GM04503 (cell line): ENCODE measurements around the gene CDC42BPA.
"Not testable (repeated sequence)": the region's sequence is repeated elsewhere in the genome, so short reads cannot be mapped to it uniquely, and the experiment has no call there.

Experiments
- DNase-seq: peaks from one replicate; pipeline ENCODE4 v3.0.0-alpha.2; 2012; ENCODE audit warnings: low read depth

CDC42BPA gene

DNA sequence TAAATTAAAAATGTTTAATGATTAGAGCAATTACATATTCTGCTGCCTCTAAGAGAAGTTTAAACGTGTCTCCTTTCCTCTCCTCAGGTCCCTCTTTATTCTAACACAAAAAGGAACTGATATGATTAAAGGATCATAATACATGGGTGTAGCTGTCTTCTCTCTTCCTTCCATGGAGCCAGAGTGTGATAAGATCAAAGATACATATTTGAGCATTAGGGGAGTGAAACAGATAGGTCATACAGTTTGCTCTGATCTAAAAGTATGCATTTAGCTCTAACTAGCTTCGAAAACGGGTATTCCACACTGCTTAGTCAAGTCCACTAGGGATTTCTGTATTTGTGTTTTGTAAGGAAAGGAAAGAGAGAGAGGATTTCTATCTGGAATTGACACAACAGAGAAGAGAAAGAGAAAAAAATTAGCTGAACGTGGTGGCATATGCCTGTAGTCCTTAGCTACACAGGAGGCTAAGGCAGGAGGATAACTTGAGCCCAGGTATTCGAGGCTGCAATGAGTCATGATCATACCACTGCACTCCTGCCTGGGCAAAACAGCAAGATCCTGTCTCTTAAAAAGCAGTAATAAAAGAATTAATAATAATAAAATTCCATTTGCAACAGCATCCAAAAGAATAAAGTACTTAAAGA, 63.1 kb downstream of the CDC42BPA start:
- DNase-seq, result no peak

DNA sequence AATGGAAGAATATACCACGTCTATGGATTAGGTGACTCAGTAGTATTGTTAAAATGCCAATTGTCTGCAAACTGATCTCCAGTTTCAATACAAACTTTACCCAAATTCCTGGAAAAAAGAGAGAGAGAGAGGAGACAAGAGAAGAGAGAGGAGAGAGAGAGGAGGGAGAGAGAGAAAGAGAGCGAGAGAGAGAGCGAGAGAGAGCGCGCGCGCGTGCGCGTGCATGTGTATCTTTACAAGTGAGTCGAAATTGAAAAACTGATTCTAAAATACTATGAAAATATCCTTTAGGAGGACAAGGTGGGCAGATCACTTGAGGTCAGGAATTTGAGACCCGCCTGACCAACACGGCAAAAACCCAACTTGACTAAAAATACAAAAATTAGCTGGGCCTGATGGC, 65.2 kb downstream of the CDC42BPA start:
- no peak for DNase-seq

DNA sequence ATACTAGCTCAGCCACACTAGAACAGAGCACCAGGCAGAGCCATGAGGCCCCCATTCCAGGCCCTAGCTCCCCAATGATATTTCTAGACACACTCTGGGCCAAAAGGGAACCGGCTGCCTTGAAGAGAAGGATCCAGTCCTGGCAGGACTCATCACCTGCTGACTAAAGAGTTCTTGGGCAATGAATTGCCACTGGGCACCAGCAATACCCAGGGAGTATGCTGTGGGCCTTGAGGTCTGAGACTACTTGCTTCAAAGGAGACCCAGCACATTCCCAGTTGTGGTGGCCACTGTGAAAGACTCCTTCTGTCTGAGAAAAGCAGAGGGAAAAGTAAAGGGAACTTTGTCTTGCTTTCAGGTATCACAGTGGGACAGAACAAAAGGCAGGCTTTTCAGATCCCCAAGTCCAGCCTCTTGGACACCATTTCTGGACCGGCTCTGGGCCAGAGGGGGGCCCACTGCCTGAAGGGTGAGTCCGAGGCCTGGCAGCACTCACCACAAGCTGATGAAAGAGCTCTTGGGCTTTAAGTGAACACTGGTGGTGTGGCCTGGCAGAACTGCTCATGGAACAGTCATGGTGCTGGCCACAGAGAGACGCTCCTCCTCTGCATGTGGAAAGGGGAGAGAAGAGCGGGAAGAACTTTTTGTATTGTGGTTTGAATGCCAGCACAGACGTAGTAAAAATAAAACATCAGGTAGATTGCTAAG, 72.5 kb downstream of the CDC42BPA start:
- DNase-seq, result no peak

DNA sequence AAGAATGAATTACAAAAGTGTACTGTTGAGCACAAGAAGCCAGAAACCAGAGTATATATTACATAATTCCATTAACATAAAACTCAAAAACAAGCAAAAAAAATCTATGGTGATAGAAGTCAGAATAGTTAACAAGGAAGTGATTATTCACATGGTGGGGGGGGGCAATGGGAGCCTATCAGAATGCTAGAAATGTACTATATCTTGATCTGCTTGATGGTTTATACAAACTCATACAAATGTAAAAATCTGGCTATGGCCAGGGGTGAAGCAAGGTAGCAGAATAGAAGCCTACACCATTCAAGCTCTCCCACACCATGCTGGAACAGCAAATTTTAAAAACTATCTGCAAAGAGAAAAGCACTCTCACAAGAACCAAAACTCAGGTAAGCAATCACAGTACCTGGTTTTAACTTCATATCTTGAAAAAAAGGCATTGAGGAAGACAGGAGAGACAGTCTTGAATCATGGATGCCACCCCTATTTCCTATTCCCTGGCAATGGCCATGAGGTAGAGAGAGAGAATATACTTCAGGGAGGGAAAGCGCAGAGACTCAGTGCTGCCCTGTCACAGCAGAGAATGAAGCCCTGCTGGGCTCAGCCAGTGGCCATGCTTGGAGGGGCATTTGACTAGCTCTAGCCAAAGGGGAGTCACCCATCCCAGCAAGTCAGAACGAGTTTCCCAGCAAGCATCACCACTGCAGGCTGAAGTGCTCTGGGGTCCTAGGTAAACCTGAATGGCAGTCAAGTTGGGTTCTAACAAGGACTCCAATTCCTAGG, 73.8 kb downstream of the CDC42BPA start:
- DNase-seq, result no peak

DNA sequence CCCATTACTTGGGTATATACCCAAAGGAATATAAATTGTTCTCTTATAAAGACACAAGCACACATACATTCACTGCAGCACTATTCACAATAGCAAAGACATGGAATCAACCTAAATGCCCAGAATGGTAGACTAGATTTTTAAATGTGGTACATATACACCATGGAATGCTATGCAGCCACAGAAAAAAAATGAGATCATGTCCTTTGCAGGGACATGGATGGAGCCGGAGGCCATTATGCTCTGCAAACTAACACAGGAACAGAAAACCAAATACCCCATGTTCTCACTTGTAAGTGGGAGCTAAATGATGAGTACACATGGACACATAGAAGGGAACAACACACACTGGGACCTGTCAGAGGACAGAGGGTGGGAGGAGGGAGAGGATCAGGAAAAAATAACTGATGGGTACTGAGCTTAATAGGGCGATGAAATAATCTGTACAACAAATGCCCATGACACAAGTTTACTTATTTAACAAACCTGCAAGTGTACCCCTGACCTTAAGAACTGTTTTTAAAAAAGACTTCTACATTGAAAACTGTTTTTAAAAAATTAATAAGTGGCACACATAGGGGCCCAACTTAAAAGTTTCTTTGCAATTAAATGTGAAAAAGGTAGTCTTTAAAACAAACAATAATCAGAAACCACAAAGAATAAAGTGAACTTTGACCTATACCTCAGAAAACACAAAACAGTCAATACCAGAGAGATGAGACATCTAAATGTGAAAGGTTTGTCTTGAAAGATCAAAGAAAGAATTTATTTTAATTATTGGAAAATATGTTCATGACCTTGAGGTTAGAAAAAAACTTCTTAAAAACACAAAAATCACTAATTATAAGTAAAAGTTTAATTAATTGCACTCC, 75.2 kb downstream of the CDC42BPA start:
- no peak for DNase-seq

DNA sequence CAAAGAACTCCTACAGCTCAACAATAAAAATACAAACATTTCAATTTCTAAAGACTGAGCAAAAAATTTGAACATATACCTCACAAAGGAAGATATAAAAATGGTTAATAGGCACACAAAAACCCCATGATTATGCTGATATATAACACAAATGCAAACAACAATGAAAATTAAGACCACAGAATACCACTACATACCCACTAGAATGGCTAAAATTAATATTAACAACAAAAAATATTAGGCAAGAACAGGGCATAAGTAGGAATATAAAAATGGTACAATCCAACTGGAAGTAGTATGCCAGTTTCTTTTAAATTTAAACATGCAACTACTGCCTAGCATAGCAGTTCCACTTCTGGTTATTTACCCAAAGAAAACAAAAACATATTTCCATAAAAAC, 77.3 kb downstream of the CDC42BPA start:
- no peak for DNase-seq

DNA sequence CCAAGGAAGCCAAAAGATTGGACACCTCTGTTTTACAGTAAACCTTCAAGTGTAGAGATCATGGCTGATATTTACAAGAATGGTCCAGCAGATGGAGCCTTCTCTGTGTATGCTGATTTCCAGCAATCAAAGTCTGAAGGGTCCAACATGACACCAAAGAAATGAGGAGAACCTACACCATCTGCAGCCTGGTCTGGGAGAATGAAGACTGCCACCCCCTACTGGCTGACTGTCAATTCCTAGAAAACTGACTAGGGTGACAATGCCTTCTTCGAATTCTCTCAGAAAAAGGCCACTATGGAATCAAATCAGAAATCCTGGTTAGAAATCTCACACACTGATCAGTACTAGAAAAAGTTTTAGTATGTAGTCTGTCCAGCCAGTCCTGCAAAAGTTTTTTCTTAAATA, 83.3 kb downstream of the CDC42BPA start:
- peak; percentile 21 for DNase-seq

DNA sequence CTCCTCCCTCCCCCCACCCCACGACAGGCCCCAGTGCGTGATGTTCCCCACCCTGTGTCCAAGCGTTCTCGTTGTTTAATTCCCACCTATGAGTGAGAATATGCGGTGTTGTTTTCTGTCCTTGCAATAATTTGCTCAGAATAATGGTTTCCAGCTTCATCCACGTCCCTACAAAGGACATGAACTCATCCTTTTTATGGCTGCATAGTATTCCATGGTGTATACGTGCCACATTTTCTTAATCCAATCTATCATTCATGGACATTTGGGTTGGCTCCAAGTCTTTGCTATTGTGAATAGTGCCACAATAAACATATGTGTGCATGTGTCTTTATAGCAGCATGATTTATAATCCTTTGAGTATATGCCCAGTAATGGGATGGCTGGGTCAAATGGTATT, 87.2 kb downstream of the CDC42BPA start:
- not testable (repeated sequence) for DNase-seq

DNA sequence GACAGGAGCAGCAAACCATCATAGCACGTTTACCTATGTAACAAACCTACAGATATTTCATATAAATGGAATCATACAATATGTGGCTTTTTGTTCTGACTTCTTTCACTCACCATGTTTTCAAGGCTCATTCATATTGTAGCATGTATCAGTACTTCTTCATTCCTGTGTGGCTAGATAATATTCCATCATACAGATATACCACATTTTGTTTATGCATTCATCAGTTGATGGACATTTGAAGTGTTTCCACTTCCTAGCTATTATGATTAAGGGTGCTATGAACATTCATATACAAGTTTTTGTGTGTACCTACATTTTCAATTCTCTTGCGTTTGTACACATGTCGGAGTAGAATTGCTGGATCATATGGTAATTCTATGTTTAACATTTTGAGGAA, 90.1 kb downstream of the CDC42BPA start:
- DNase-seq, result no peak

DNA sequence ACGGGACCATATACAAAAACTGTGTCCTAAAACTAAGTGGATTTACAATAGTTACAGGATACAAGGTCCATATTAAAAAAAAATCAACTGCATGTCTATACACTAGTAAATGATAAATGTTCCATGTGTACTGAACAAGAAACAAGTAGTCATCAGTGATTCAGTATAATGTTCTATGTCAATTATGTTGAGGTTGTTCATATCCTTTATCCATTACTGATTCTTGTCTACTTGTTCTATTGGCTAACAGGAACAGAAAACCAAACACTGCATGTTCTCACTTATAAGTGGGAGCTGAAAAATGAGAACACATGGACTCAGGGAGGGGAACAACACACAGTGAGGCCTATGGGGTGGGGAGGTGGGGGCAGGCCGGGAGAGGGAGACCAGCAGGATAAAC, 90.5 kb downstream of the CDC42BPA start:
- DNase-seq, result no peak

DNA sequence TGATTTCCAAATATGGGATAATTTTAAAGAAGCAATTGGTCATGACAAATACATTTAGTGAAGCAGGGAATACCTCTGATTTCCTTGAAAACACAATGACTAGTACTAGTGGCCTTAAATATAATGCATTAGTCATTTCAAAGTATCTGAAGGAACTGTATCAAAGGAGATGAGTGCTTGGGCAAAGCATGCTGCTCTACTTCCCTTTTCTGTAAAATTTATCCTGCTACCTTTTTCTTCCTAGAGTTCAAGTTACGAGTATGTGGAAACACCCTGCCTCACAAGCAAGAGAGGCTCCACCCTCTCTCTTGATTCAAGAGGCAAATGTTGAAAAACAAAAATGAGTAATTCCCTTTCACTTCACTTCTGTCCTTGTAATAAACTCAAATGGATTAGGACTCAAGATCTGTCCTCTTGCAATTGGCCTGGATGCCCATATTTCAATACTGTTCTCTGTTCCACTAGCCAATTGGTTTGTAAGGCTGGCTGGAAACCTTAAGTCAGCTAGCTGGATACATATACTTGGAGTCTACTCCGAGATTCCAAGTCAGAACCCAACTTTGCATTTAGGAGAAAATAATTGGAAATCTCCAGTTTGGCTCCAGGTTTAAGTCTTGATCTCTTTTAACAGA, 92.5 kb downstream of the CDC42BPA start:
- peak; percentile 27 for DNase-seq

DNA sequence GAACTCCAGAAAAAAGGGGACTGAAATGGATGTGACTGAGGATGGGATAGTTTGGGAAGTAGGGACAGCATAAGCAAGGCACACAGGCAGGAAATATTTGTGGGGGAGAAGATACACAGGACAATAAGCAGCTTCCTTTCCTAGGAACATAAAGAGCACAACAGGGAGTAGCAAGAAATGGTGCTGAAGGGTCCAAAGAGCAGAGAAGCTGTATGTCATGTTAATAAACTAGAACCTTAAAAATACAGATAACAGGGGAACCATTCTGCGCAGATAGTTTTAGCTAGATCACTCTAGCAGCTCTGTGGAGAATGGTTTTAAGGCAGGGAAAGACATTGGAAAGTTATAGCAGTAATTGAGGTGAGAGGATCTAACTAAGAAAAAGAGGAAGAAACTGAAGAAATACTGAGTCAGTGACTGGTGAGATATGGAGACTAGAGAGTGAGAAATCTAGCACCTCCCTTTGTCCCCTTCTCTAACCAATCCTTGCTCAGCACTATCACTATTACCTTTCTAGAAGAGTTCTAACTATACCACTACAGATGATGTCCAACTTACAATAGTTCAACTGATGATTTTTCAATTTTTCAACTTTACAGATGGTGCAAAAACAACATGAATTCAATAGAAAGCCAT, 95.0 kb downstream of the CDC42BPA start:
- DNase-seq, result no peak

DNA sequence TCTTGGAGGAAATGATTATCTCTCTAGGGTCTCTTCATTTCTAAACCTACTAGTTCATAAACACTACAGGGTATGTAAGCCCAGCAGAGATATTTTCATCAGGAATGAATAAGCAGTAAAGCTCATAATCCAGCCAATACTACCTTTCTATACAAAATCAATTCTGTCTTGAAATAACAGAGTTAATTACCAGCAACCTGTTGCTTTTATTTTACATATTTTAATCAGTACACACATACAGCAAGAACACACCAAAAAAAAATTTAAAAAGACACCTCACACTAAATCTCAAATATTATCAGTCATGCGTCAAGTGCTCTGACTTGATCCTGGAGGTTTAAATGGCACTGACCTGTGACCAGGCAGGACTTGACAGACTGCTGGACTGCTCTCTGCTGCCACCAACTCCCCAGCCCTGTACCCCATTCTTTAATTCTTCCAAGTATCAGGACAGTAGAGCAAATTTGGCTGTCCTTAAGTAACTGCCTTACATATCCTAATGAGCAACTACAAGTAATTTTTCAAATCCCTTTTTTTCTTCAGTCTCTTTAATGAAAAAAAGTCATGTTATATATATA, 98.5 kb downstream of the CDC42BPA start:
- DNase-seq, result no peak

DNA sequence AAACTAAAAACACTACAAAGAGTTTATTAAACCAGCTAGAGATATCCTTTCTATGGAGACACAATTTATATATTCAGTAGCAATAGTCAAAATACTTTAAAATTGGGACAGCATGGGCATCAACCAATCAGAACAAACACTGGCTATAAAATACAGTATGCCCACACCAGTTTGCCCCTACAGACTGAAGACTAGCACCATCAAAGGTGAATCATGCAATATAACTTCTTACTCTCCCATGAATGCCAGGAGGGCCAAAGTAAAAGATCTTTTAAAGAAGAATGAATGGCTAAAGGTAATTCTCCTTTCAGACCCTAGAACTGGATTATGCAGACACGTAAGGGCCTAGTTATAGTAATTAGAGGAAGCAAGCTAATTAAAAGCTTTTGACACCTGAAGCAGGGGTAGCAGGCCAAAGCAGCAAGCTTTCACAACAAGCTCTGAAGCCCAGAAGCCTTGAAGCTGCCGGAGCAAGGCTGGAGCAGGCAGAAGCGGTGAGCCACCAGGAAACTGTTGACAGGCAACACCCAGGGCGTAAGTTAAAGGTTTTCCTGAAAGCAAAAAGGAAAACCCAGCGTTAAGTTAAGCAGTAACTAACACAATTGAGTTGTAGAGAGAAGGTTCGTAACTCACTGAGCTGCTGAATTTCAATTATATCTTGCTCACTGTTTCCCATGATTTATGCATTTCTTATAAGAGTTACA, 99.3 kb downstream of the CDC42BPA start:
- DNase-seq, result no peak

DNA sequence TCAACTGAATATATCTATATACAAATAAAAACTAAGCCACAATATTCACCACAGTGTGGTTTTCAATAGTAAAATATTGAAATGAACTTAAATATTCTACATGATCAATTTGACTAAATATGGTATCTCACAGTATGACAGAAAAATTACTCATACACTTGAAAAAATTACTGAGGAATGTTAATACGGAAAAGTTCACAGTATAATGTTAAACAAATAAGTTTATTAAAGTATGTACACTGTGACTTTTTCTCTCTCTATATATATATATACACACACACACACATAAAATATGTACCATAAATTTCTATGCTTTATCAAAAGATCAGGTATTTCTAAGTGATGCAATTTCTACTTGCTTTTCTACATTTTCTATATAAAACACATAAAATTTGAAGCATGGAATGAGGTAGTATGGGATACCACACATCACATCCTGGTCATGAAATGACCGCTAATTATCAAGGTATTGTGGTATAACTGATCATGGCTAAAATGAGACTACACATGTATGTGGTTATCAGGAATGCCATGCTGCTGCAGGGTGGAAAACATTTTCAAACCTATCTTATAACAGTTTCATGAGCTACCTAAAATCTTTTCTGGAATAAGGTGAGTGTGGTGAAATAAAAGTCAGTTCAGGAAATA, 102.3 kb downstream of the CDC42BPA start:
- DNase-seq, result no peak

DNA sequence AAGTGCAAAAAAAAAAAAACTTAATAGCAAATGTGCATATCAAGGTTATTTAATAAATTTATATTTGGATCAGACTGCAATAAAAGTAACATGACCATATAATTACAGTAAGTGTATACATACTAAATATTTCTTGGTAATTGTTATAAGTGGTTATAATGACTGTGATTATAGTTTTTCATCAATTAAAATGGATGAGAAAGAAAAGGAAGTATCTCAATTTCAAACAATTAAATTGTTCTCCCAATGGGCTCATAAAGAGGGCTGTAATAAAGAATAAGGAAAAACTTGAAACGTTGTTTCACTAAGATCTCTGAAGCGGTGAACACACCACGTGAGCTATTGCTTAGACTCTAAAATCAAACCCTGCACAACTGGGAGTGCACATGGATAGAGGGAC, 104.1 kb downstream of the CDC42BPA start:
- DNase-seq, result no peak

DNA sequence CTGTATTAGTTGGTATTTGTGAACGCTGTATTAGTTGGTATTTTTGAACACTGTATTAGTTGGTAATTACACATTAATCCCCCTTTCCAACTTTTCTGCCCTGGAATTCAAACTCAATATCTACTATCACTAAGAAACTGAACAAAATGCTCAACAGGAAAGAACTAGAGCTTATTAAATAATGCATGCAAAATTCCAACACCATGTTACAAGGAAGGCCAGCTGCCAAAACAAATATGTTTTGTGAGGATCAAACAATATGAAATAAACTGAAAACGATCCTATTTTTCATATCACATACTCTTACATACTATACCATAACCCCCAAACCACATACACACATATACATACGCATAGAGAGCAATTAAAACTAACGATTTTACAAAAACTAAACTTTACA, 104.9 kb downstream of the CDC42BPA start:
- DNase-seq, result no peak

DNA sequence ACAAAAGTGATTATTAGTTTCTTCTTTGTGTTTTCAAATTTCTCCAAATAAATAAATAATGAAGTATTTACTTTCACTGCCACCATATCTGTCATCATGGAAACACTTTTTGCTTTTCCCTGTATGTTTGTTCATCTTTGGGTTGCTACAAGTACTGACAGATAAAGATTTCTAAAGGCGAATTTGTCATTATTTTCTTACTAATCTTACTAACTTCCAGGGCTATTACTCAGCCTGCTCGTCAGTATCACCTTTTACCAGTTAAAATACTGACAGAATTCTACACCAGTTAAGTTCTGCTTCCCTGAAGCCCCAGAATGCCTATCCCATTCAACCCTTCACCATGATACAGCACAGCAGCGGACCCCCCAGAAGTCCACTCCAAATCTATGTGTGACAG, 106.1 kb downstream of the CDC42BPA start:
- no peak for DNase-seq

DNA sequence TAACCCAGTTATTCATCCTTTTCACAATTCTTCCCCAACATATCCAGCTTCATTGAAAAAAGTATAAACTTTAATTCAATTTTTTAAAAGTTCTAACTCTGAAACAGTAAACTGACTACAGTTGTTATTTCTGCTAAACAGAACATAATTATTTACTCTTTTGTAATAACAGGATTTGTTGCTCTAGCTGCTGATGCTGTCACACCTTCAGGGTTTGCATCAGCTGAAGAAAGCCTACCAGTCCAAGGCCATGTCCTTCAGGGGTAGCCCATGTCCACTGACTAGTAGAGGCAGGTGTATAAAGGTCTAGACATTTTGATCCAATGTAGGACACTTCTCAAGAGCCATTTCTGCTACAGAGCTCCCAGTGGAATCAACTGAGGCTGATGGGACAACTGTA, 107.7 kb downstream of the CDC42BPA start:
- DNase-seq, result no peak

DNA sequence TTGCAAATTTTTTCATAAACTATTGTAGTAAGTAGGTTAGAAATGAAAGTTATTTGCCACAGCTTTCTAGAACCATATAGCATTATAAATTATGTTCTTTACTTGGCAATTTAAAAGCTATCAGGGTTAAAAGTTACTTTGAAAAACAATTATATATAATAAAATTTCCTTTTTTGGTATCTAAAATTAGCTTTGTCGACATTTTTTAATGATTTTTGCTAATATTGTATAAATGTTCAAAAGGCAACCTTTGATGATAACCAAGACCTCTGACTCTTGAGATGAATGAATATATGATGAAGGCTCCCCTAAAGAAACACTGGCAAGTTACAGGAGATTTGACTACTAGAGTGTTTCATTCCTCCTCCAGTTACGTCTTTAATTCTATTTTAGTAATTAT, 121.2 kb downstream of the CDC42BPA start:
- no peak for DNase-seq
